Activated CD4-positive, alpha-beta T cell treated with anti-CD3 and anti-CD28 coated beads, Interleukin-2, Interleukin-4, amounts not matched to agents 100 ng/mL and 50 ng/mL, durations not matched to agents 16 hours and 8 hours (primary cell): ENCODE results near the gene ROGDI.

ENCODE experiments used
- DNase-seq: peaks from one replicate; pipeline ENCODE4 v3.0.0-alpha.2; 2020; ENCODE audit warnings: low spot score

The ROGDI gene, protein sequence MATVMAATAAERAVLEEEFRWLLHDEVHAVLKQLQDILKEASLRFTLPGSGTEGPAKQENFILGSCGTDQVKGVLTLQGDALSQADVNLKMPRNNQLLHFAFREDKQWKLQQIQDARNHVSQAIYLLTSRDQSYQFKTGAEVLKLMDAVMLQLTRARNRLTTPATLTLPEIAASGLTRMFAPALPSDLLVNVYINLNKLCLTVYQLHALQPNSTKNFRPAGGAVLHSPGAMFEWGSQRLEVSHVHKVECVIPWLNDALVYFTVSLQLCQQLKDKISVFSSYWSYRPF

DNA sequence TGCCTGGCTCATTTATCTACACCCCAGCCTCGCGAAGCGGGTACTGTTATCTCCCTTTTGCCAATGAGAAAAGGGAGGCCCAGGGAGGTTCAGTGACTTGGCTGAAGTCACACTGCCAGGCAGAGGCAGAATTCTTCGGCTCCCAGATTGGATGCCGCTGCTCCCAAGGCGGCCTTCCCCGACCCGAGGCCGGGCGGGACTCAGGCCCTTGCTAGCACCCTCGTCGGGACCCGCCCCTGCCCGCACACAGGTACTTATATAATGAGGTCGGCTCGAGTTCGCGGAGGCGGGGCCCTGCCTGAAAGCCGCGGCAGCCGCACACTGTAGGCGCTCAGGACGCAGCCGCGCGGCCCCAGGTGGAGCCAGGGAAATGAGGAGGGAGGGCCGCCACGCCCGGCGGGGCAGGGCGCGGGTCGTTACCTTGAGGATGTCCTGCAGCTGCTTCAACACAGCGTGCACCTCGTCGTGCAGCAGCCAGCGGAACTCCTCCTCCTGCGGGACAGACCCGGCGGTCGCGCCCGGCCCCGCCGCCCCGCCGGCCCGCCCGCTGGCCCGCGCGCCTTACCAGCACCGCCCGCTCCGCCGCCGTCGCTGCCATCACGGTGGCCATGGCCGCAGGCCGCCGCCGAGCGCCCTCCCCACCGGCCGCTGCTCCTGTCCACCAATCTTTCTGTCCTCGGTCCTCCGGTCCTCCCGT lies at the start of gene ROGDI:
Gene ROGDI, minus strand, starts transcription at position 672 of the 697 bp plus-strand sequence. Its CDS starts 62 bp downstream, at position 610.
- DNase-seq: peak; percentile 62

GRCh38 chr16:4850211-4850610 lies 47.8 kb upstream of the ROGDI start:
- no peak for DNase-seq

- DNase-seq: peak; percentile 42
Observed at GRCh38 chr16:4847774-4848587, 45.5 kb upstream of the ROGDI start.

DNA sequence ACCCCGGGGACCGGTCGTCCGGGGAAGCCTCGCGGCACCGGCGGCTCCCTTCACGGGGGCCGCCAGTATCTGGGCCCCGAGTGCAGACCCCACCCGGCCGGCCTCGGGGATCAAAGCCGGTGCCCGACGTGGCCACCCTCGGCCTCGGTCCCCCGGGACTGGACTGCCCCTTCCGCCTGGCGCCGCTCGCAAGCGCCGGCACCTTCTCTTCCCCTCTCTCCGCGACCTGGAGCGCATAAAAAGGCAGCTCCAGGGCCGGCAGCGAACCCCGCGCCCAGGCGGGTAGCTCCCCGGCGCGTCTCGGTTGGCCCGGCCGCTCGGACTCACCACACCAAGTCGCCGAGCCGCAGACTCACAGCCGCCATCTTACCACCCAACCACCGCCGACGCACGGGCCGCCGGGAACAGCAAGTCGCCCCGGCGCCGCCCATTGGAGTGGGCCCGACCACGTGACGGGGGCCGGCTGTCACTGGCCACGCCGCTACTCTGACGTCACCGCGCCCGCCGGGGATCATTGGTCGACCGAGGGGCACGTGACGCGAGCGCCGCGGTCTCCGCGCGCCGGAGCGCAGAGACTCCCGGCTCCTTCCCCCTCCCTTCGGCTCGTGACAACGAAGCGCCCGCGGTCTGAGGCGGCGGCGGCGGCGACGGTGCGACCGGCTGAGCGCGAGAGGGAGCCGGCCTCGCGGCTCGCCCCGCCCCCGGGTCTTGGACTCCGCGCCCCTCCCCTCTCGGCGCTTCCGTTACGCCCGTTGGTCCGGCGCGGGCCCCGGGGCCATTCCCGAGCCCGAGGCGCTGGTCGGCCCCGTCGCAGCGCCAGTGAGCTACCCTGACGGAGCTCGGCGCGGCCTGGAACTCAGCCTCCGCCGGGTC lies 44.7 kb upstream of the ROGDI start, which contains the start of the genes GLYR1 and UBN1:
Gene GLYR1, minus strand, starts transcription at position 388 of the 873 bp plus-strand sequence. Its CDS starts 23 bp downstream, at position 365.
Gene UBN1, plus strand, starts transcription at position 581 of the 873 bp plus-strand sequence. CDS start 5,437 bp downstream, outside the sequence.
- peak; percentile 99 for DNase-seq

DNA sequence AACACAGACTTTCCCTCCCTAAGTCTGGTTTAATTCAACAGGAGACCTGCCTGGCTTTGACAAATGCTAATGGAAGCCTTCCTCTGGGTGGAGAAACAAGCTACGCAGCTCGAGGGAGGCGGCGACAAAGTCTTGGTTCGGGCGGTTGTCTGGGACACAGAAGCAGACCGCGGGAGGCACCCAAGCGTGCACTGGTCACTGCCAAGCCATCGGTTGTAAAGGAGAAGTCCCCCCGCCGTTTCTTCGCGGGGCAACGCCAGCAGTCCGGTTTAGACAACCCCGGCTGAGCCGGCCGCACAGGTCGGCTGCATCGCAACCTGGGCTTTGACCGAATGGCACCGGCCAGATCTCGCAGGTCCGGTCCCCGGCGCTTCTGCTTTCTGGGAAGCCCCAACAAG lies 44.1 kb upstream of the ROGDI start:
- peak; percentile 33 for DNase-seq

DNA sequence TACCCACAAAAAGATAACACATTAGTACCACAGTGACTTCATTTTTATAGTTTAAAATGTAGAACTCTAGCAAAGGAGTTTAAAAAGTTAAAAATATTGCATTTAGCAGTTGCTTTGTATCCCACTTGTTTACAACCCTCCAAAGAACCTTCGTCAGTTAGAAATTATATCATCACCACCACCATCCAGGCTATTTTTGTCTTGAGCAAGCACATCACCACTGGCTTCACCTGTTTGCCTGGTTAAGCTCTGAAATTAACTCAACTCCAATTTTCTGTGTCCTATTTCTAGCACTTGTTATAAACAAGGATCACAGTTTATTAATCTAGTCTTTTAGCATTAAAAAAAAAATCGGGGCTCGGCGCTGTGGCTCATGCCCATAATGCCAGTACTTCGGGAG lies 38.6 kb upstream of the ROGDI start:
- DNase-seq: no peak

DNA sequence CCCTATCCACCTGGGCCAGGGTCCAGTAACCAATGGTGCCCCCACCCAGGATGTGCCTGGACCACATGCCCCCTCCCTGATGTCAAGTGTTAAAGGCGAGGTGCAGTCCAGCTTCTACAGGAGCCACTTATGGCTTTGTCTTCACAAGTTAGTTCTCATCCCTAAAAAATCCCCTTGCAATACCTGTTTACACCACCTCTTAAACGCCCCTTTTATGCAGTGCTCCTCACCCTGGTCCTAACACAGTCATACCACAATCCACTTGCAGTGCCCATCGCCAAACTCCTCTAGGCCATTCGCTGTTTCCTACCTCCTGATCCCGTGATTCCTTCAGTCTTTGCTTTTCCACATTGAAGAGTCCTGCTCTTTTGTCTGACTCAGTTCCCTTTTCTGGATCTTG lies 37.5 kb upstream of the ROGDI start:
- DNase-seq: no peak

- DNase-seq: no peak
Observed at GRCh38 chr16:4837733-4838501, 35.5 kb upstream of the ROGDI start.

- DNase-seq: no peak
Observed at GRCh38 chr16:4836727-4837126, 34.3 kb upstream of the ROGDI start.

DNA sequence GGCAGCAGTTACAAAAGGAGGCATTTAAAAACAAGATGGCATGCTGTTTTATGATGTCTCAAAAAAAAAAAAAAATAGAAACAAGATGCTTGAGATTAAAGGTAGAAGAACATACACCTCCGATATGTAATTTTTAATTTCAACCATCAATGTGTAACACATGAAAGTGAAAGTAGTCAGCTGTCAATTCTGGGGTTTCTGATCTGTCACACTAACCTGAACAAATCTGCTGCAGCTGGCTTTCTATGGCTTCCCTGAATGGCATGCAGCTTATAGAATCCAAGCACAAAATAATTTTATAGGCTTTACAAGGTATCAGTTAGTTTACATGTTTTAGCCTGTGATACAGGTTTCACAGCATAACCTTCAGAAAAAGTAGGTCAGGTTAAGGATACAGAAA lies 31.2 kb upstream of the ROGDI start:
- peak; percentile 19 for DNase-seq

- DNase-seq: no peak
Observed at GRCh38 chr16:4832698-4833343, 30.4 kb upstream of the ROGDI start.

DNA sequence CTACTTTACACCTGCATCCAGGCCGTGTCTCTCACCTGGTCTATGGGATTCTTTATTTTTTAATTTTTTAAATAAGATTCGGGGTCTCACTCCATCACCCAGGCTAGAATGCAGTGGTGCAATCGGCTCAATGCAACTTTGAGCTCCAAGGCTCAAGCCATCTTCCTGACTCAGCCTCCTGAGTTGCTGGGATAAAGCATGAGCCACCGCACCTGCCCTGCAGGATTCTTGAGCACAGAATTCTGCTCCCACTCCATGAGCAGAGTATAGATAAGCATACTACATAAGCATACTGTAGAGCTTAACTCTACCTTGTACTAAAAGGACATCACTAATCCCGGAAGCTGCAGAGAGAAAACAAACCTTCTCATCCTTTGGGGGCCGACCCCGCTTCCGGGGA lies 29.2 kb upstream of the ROGDI start:
- DNase-seq: no peak

GRCh38 chr16:4830408-4830807 lies 28.0 kb upstream of the ROGDI start:
- DNase-seq: no peak

- DNase-seq: no peak
Observed at GRCh38 chr16:4828567-4829321, 26.3 kb upstream of the ROGDI start.

- no peak for DNase-seq
Observed at GRCh38 chr16:4826980-4827379, 24.5 kb upstream of the ROGDI start.

DNA sequence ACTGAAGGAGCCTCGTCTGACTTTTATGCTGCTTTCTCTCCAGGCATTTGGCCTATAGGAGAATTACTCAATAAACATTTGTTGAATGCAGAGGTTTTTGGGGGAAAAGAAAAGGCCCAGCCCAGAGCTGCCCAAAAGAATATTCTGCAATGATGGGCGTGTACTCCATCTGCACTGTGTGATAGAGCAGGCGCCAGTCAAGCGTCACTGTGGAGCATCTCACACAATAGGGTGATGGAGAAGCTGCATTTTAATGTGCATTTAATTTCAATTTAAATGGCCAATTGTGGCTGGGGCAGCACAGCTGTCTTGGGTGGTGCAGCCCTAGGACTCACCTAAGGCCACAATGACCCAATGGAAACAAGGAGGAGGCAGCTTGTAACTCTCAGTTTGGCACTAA lies 24.1 kb upstream of the ROGDI start:
- no peak for DNase-seq

DNA sequence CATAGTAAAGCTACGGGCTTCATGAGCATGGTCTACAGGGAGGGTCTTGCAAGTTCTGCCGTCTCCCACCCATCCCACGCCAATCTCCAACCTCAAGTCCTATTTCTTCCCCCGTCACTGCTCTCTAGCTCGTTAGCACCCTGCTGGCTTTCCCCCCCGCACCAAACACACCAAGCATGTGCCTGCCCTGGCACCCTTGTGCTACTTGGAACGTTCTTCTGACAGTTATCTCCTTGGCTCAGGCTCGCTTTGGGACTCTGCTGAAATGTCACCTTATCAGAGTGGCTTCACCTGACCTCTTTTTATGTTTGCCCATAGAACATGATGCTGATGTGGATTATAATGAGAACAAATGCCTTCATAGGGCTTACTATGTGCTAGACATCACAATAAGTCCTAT lies 22.8 kb upstream of the ROGDI start:
- no peak for DNase-seq

GRCh38 chr16:4820652-4821051 lies 18.2 kb upstream of the ROGDI start:
- DNase-seq: no peak

DNA sequence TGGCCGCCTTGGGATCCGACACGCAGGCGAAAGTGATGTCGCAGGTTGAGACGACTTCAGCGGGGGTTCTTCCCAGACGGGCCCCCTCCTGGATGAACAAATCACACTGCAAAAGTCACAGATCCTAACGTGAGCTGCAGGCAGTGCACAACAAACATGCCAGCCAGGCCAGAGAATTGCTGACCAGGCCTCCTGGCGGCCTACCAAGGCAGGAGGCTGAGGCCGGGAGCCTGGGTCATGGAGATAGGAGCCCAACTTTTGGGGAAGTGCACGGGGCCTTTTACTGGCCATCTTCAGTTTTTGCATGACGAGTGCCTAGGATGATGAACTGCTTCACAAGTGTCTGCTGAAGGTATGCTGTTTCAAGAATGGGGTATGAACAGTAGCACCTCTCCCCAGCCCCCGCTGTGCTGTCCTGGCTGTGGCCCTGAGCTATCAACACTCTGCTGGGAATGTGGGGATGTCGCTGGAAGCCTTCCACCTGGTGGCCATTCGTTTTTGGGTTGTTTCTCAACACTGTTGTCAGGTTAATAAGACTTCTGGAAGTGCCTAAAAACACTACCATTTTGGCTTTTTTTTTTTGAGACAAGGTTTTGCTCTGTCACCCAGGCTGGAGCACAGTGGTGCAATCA lies 12.2 kb upstream of the ROGDI start:
- DNase-seq: no peak
